GM18498 (cell line): ENCODE data around the gene AURKA.

Experiments
- ATAC-seq: cut with Tn5 transposase; IDR thresholded peaks from one replicate; pipeline ENCODE4 v1.9.1; 2021; ENCODE audit warnings: mild to moderate bottlenecking, moderate library complexity; ENCODE audit not compliant: unreplicated experiment

AURKA gene

GRCh38 chr20:56392132-56392880 lies at the start of gene AURKA, which contains the start of gene CSTF1:
Gene AURKA (minus strand): TSS chr20:56392215. CDS start chr20:56388197, 4,018 bp downstream.
Gene CSTF1 (plus strand): TSS chr20:56392645. CDS start chr20:56395553, 2,908 bp downstream.
- peak; percentile 90 for ATAC-seq

DNA sequence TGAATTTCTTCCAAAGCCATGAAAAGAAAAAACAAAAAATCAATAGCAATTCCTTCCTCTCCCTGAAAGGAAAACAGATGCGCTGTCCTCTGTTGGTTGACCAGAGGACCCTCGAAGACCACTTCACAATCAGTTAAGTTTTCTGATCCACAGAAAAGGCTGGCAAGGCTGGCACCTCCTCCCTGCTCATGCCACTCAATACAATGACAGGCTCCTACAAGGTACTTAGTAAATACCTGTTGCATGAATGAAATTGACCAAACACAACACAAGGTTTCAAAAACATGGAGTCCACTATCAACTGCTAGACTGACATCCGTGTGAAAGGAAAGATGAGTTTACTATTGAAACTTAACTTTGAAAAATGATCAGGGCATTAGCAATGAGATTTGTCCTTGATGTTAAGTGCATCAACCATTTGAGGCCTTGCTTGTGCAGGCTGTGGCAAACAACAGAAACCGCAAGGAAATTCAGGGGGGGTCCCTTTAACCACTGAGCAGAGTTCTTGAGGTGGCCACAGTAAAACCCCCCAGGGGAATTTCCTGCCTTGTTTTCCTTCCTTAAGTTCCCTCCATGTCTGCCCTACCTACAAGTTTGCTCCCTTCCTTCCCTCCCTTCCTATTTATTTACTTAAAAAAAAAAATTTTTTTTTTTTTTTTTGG lies 48.5 kb upstream of the AURKA start:
- ATAC-seq, result peak; percentile 68

- ATAC-seq, result no peak
These were observed 47.8 kb upstream of the AURKA start for GRCh38 chr20:56439771-56440291.

- ATAC-seq, result no peak
These were observed 46.3 kb upstream of the AURKA start for GRCh38 chr20:56438284-56438683.

DNA sequence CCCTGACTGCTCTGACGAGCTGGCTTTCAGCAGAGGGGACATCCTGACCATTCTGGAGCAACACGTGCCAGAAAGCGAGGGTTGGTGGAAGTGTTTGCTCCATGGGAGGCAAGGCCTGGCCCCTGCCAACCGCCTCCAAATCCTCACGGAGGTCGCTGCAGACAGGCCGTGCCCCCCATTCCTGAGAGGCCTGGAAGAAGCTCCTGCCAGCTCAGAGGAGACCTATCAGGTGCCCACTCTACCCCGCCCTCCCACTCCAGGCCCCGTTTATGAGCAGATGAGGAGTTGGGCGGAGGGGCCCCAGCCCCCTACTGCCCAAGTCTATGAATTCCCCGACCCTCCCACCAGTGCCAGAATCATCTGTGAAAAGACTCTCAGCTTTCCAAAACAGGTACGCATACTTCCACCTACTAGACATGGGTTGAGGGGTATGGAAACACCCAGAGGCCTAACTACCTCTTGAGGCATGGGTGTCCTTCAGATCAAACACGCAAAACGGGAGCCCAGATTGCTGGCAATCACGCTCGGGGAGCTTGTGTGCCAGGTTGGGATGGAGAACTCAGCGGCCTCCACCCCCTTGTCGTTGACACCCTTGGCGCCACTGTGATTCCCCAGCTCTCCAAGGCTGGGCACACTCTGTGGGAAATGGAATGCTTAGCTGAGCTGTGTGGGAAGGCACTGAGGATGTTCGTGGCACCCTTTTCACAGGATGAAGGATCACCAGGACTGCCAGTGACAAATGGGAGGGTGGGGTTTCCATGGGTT lies 45.4 kb upstream of the AURKA start:
- ATAC-seq, result no peak

DNA sequence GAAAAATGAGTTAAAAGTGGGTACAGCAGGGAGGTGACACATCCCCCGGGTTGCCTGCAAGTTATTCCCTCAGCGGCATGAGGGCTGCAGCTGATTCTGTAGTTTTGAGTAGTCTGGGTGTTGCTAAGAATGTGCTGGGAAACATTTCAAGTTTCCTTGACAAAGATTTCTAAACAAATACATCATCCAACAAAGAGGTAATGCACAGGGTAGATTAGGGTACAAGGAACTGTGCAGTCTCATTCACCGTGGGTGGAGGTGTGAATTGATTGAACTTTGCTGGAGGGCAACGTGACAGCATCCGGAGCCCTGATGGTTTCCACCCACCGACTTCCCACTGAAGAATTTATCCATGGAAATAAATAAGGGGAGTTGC lies 41.9 kb upstream of the AURKA start:
- no peak for ATAC-seq

GRCh38 chr20:56433221-56433879 lies 41.3 kb upstream of the AURKA start:
- no peak for ATAC-seq

GRCh38 chr20:56431471-56431870 lies 39.5 kb upstream of the AURKA start:
- no peak for ATAC-seq

- ATAC-seq, result no peak
These were observed 38.9 kb upstream of the AURKA start for GRCh38 chr20:56430957-56431356.

- ATAC-seq, result no peak
These were observed 38.4 kb upstream of the AURKA start for GRCh38 chr20:56430461-56430860.

- ATAC-seq, result no peak
These were observed 37.9 kb upstream of the AURKA start for GRCh38 chr20:56429941-56430340.

DNA sequence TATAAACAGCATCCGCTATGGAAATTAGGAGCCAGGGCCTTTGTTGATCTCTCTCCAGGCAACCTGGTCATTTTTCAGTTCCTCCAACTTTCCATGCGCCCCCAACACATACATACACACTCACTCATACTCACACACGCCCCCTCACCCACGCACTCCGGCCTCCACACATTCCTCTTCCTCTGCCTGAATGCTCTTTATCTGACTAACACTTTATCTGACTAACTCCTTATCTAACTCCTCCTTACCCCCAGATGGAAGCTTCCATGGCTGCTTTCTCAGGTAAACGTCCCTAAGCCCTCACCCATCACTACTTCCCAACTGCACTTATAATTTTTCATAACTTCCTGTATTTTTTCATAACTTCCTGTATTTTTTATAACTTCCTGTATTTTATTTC lies 37.5 kb upstream of the AURKA start:
- no peak for ATAC-seq

- ATAC-seq, result no peak
These were observed 36.9 kb upstream of the AURKA start for GRCh38 chr20:56428881-56429280.

- no peak for ATAC-seq
These were observed 36.4 kb upstream of the AURKA start for GRCh38 chr20:56428410-56428809.

DNA sequence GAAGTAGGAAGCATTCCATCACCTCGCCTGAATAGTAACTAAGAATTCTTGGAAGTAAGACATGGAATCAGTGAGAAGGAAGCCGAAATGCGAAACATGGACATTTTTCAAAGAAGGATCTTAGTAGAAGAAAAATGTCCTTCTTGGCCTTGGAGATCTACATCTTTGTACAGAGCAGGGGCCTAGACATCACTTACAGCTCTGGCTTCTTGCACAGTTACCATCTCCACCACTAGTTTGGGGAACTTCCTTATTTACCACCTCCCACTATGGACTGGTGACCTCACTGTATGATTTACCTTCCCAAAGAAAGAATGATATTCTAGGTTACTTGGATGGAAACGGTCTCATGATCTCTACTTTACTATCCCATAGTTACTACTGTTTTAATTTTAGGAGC lies 35.8 kb upstream of the AURKA start:
- no peak for ATAC-seq

DNA sequence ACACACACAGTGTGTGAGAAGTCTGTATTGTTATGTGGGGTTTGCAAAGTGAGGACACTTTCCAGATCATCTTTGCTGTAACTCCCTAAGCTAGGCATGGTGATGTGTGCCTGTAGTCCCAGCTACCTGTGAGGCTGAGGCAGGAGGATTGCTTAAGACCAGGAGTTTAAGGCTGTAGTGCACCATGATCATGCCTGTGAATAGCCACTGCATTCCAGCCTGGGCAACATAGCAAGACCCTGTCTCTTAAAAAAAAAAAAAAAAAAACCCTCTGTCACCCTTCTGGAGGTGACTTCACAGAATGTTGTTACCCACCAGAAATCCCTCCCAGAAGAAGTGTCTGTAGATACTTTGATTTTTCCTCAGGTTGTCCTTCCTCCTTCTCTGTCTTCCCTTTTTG lies 34.9 kb upstream of the AURKA start:
- ATAC-seq, result no peak

DNA sequence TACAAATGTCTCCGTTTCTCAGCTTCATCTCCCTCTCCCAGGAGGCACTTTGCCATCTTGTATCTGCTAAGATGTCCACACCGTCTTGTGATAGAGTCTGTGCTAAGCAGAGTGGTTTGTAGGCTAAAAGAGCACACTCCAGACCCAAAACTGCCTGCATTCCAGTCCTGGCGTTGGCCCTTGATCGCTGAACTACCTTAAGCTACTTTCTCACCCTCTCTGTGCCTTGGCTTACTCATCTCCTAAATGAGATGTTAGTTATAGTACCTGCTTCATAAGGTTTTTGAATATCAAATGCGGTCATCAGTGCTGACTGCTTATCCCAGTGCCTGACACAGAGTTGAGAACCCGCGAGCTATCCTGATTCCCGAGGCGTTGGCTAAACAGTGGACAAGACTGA lies 34.0 kb upstream of the AURKA start:
- ATAC-seq, result no peak

DNA sequence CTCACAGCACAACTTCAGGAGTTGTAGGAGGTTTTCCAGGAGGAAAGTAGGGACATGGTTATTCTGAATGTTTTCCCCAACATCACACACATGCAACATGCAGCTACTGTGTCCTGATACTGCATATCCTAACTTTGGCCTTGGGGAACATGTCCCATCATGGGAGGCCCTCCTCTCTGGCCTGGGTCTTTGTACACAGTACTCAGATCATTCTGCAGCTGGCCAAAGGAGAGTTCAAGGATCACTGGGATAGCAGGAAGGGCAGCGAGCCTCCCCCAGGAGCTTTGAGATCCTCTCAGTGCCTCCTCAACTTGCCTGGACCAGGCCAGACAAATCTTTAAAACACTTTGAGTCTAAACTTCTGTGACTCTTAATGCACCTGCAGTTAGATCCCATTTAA lies 32.9 kb upstream of the AURKA start:
- ATAC-seq, result no peak

- no peak for ATAC-seq
These were observed 31.9 kb upstream of the AURKA start for GRCh38 chr20:56423886-56424285.

DNA sequence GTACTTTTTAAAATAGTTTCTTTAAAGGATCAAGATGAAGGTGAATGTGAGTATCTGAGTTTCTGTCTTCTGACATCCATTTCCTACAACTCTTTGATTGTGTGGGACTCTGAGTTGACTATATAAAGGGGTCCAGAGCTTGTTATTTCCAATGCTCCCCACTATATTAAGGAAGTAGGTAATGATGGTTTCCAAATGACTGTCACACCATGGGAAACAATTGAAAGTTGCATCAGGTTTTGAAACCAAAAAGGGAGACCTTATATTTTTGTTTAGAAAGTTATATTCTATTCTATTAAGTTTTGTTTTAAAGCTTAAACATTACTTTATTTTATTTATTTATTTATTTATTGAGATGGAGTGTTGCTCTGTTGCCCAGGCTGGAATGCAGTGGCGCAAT lies 31.2 kb upstream of the AURKA start:
- ATAC-seq, result no peak

DNA sequence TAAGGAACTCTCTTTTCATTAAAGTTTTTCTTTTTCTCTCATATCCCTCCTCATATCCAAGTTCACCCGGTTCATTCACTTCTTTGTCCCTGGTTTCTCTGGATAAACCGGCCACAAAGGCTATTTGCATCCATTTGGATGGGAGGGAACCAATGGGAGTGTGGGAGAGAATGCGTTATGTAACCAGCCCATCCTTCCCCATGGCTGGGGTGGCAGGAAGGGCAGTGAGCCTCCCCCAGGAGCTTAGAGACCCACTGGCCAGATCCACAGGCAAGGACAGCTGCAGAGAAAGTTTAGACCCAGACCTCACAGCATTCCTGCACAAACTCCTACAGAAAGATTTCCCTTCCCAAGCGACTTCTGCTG lies 30.8 kb upstream of the AURKA start:
- ATAC-seq, result no peak
